OCI-LY7 (cell line): ENCODE measurements around the gene ARHGAP42.

ENCODE experiments used
- CTCF ChIP-seq: fragments of 200-600 bp; sonication (generic); conservative IDR thresholded peaks from 2 replicates; pipeline ENCODE4 v1.5.1; 2014; ENCODE audit warnings: mild to moderate bottlenecking, antibody characterized with exemption, low read length, moderate library complexity, mixed read lengths
- EZH2phosphoT487 ChIP-seq: fragments of 200-600 bp; sonication (generic); IDR thresholded peaks from 2 replicates; pipeline ENCODE4 v1.6.1; 2018; ENCODE audit warnings: low read depth, borderline replicate concordance, mild to moderate bottlenecking, mixed run types, antibody characterized with exemption, low read length, moderate library complexity, mixed read lengths

- TF ChIP-seq CTCF (no peak; the same call in 1 of the 2 replicates), EZH2phosphoT487 (no peak)
Measured at GRCh38 chr11:100827934-100828661, 141.0 kb downstream of the ARHGAP42 start.
